Body of pancreas (tissue), 4 donors: ENCODE results near the gene TM2D3.

Source experiments
- POLR2A ChIP-seq, 3 donors: fragments of 450-650 bp; IDR thresholded peaks; one replicate each; pipeline ENCODE4 v1.6.1; 2016; ENCODE audit warnings: antibody characterized with exemption in 3 of 3, mild to moderate bottlenecking in 2 of 3
- TF ChIP-seq, protein P1 (sequence below), 7 experiments: fragments of 450-650 bp in 4 of 7; fragments of 200-600 bp in 3 of 7; sonication (generic) in 3 of 7; IDR thresholded peaks; one replicate each; pipeline ENCODE4 v1.5.1; 2016 to 2019; ENCODE audit warnings: antibody characterized with exemption in 7 of 7

DNA sequence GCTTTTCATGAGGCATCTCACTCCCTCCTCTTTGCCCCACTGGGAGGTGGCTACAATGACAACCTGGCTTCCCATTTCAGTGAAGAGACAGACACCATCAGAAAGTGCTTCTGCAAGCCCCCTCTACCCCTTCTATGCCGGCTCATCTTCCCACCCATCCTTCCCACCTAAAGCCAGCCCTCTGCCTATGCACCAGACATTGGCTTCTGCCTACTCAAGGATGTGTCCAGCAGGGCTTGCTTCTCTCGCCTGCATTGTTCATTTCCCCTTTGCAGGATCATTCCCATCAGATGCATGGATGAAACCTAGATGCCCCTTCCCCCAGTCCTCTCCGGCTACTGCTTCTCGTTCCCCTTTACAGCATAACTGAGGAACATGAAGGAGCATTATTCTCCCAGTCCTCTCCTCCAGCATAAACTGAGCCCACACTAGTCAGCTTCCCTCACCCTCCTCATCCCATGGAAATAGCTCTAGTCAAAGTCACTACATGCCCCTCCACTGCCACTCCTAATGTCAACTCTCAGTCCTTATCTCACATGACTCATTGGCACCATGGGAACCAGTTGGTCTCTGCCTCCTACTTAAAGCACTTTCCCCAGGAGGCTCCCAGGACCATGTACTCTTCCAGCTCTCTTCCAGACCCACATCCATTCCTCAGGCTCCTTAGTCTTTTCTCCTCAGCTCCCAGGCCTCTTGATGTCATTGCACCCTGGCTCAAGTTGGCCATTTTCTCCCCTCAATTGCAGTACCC, 47.9 kb downstream of the TM2D3 start:
- TF ChIP-seq, protein P1, sequence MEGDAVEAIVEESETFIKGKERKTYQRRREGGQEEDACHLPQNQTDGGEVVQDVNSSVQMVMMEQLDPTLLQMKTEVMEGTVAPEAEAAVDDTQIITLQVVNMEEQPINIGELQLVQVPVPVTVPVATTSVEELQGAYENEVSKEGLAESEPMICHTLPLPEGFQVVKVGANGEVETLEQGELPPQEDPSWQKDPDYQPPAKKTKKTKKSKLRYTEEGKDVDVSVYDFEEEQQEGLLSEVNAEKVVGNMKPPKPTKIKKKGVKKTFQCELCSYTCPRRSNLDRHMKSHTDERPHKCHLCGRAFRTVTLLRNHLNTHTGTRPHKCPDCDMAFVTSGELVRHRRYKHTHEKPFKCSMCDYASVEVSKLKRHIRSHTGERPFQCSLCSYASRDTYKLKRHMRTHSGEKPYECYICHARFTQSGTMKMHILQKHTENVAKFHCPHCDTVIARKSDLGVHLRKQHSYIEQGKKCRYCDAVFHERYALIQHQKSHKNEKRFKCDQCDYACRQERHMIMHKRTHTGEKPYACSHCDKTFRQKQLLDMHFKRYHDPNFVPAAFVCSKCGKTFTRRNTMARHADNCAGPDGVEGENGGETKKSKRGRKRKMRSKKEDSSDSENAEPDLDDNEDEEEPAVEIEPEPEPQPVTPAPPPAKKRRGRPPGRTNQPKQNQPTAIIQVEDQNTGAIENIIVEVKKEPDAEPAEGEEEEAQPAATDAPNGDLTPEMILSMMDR (IDR thresholded peaks at IDR 0.05) = no peak
- TF ChIP-seq POLR2A (IDR thresholded peaks at IDR 0.05) = no peak
